Subcutaneous abdominal adipose tissue (tissue), 5 donors: ENCODE data around the gene DOP1B.

Source experiments
- H3K27ac ChIP-seq: one replicate; pipeline ENCODE4 v1.7.0; 2013; ENCODE audit warnings: low read depth, mild to moderate bottlenecking, inconsistent platforms, low read length, moderate library complexity
- H3K27me3 ChIP-seq, 5 donors: one replicate each; pipeline ENCODE4 v1.7.0; 2013; ENCODE audit warnings: low read length in 5 of 5, inconsistent platforms in 1 of 5; ENCODE audit not compliant: control insufficient read depth in 5 of 5, insufficient read depth in 4 of 5
- H3K36me3 ChIP-seq, 5 donors: one replicate each; pipeline ENCODE4 v1.7.0; 2013; ENCODE audit warnings: low read length in 5 of 5; ENCODE audit not compliant: control insufficient read depth in 5 of 5, insufficient read depth in 5 of 5
- H3K4me1 ChIP-seq, 5 donors: one replicate each; pipeline ENCODE4 v1.7.0; 2013; ENCODE audit warnings: low read length in 5 of 5, mild to moderate bottlenecking in 3 of 5, moderate library complexity in 1 of 5; ENCODE audit not compliant: control insufficient read depth in 5 of 5, insufficient read depth in 5 of 5
- H3K4me3 ChIP-seq, 5 donors: one replicate each; pipeline ENCODE4 v1.7.0; 2013; ENCODE audit warnings: low read length in 5 of 5, low read depth in 1 of 5
- H3K9ac ChIP-seq, 5 donors: one replicate each; pipeline ENCODE4 v1.7.0; 2013; ENCODE audit warnings: low read length in 5 of 5, mild to moderate bottlenecking in 4 of 5, moderate library complexity in 3 of 5
- H3K9me3 ChIP-seq, 5 donors: one replicate each; pipeline ENCODE4 v1.7.0; 2013; ENCODE audit warnings: low read length in 5 of 5; ENCODE audit not compliant: control insufficient read depth in 5 of 5
- donor health status: healthy.
- donor health status: healthy.
- donor health status: healthy.
- donor health status: healthy.
- donor health status: healthy.

Gene DOP1B

GRCh38 chr21:36170823-36171222 is 14.2 kb downstream of the DOP1B start:
- Histone ChIP-seq H3K27ac (no peak overlapping the region), H3K9me3 (no peaks in the 10 kb centered on the region), H3K27me3 (no peaks in the 10 kb centered on the region), H3K4me3 (no peak overlapping the region), H3K4me1 (peaks cover 0 to 16% (median 0%) of the 10 kb centered on the region in 5 donors), H3K9ac (no peak overlapping the region), H3K36me3 (peaks cover 0 to 22% (median 19%) of the 10 kb centered on the region in 5 donors)

- Histone ChIP-seq H3K36me3 (peaks cover 0 to 22% (median 19%) of the 10 kb centered on the region in 5 donors), H3K9me3 (no peaks in the 10 kb centered on the region), H3K4me1 (peaks cover 0 to 16% (median 0%) of the 10 kb centered on the region in 5 donors), H3K9ac (no peak overlapping the region), H3K4me3 (no peak overlapping the region), H3K27me3 (no peaks in the 10 kb centered on the region), H3K27ac (no peak overlapping the region)
Measured at GRCh38 chr21:36171336-36171735, 14.7 kb downstream of the DOP1B start.

GRCh38 chr21:36171741-36172331 is 15.2 kb downstream of the DOP1B start:
- Histone ChIP-seq H3K27me3 (no peaks in the 10 kb centered on the region), H3K4me3 (no peak overlapping the region), H3K9me3 (no peaks in the 10 kb centered on the region), H3K4me1 (peaks cover 0 to 16% (median 0%) of the 10 kb centered on the region in 5 donors), H3K27ac (no peak overlapping the region), H3K9ac (no peak overlapping the region), H3K36me3 (peaks cover 0 to 17% (median 16%) of the 10 kb centered on the region in 5 donors)

- Histone ChIP-seq H3K27ac (no peak overlapping the region), H3K4me3 (no peak overlapping the region), H3K9me3 (no peaks in the 10 kb centered on the region), H3K36me3 (peaks cover 1 to 7% (median 6%) of the 10 kb centered on the region in 5 donors), H3K9ac (no peak overlapping the region), H3K4me1 (peaks cover 0 to 14% (median 0%) of the 10 kb centered on the region in 5 donors), H3K27me3 (no peaks in the 10 kb centered on the region)
Measured at GRCh38 chr21:36174780-36175179, 18.2 kb downstream of the DOP1B start.

GRCh38 chr21:36175771-36176565 is 19.3 kb downstream of the DOP1B start:
- H3K9me3 ChIP-seq, result no peaks in the 10 kb centered on the region

GRCh38 chr21:36178349-36178748 is 21.7 kb downstream of the DOP1B start:
- Histone ChIP-seq H3K4me1 (peaks cover 0 to 6% (median 3%) of the 10 kb centered on the region in 5 donors), H3K27ac (no peak overlapping the region), H3K9ac (no peak overlapping the region), H3K4me3 (no peak overlapping the region), H3K36me3 (peaks cover 0 to 3% (median 0%) of the 10 kb centered on the region in 5 donors), H3K9me3 (no peaks in the 10 kb centered on the region), H3K27me3 (no peaks in the 10 kb centered on the region)

More at GRCh38 chr21:36175771-36176565, 19.3 kb downstream of the DOP1B start:
- peaks cover 0 to 9% (median 0%) of the 10 kb centered on the region in 5 donors for H3K4me1 ChIP-seq
- H3K9ac ChIP-seq, result no peak overlapping the region
- peaks cover 0 to 4% (median 3%) of the 10 kb centered on the region in 5 donors for H3K36me3 ChIP-seq
- H3K27me3 ChIP-seq, result no peaks in the 10 kb centered on the region
- H3K4me3 ChIP-seq, result no peak overlapping the region
- H3K27ac ChIP-seq, result no peak overlapping the region

GRCh38 chr21:36179145-36179544 is 22.5 kb downstream of the DOP1B start:
- Histone ChIP-seq H3K9ac (no peak overlapping the region), H3K27me3 (no peaks in the 10 kb centered on the region), H3K36me3 (peaks cover 0 to 3% (median 0%) of the 10 kb centered on the region in 5 donors), H3K9me3 (no peaks in the 10 kb centered on the region), H3K27ac (no peak overlapping the region), H3K4me3 (no peak overlapping the region), H3K4me1 (peaks cover 0 to 6% (median 6%) of the 10 kb centered on the region in 5 donors)

GRCh38 chr21:36180963-36181362 is 24.3 kb downstream of the DOP1B start:
- no peaks in the 10 kb centered on the region for H3K27me3 ChIP-seq
- H3K4me3 ChIP-seq, result no peak overlapping the region
- no peak overlapping the region for H3K27ac ChIP-seq
- no peak overlapping the region for H3K9ac ChIP-seq
- peaks cover 0 to 6% (median 6%) of the 10 kb centered on the region in 5 donors for H3K4me1 ChIP-seq
- H3K9me3 ChIP-seq, result no peaks in the 10 kb centered on the region
- H3K36me3 ChIP-seq, result peaks cover 0 to 3% (median 0%) of the 10 kb centered on the region in 5 donors

GRCh38 chr21:36183144-36183795 is 26.6 kb downstream of the DOP1B start:
- H3K4me3 ChIP-seq, result no peak overlapping the region
- H3K36me3 ChIP-seq, result peaks cover 0 to 5% (median 3%) of the 10 kb centered on the region in 5 donors
- H3K27me3 ChIP-seq, result no peaks in the 10 kb centered on the region
- H3K4me1 ChIP-seq, result peaks cover 0 to 6% (median 6%) of the 10 kb centered on the region in 5 donors
- H3K9me3 ChIP-seq, result no peaks in the 10 kb centered on the region
- no peak overlapping the region for H3K9ac ChIP-seq
- no peak overlapping the region for H3K27ac ChIP-seq

GRCh38 chr21:36184545-36184944 is 27.9 kb downstream of the DOP1B start:
- Histone ChIP-seq H3K4me3 (no peak overlapping the region), H3K27me3 (no peaks in the 10 kb centered on the region), H3K36me3 (peaks cover 0 to 5% (median 2%) of the 10 kb centered on the region in 5 donors), H3K4me1 (peaks cover 0 to 6% (median 6%) of the 10 kb centered on the region in 5 donors), H3K9me3 (no peaks in the 10 kb centered on the region), H3K9ac (no peak overlapping the region), H3K27ac (no peak overlapping the region)
